ENCODE results near the gene MTUS2. TPM values are rescaled to one million over a fixed set of nuclear protein-coding genes. Genes with fewer than 3 reads are reported as not detected.

MTUS2 gene
- polyA plus RNA-seq, 1 donor from 2014 or later, result 4.4 TPM

GRCh38 chr13:29174093-29174492 is 354.0 kb downstream of the MTUS2 start:
- no peaks in the 10 kb centered on the region for H3K9me3 ChIP-seq (ENCODE audit: low read length)
- no peaks in the 10 kb centered on the region for H3K36me3 ChIP-seq (ENCODE audit: insufficient read depth, low read length)
- H3K27me3 ChIP-seq (ENCODE audit: insufficient read depth, low read depth, low read length), result no peaks in the 10 kb centered on the region
- H3K79me2 ChIP-seq (replicated peaks; ENCODE audit: insufficient read depth, low read length), result no peaks in the 10 kb centered on the region
- H3K4me2 ChIP-seq (ENCODE audit: low read length), result no peak overlapping the region
- no peaks in the 10 kb centered on the region for H4K20me1 ChIP-seq (ENCODE audit: insufficient read depth)
- no peak for TF ChIP-seq SMC3 (conservative IDR thresholded peaks at IDR 0.05; ENCODE audit: poor library complexity)
- no peaks in the 10 kb centered on the region for H3F3A ChIP-seq (ENCODE audit: insufficient read depth, low read length, poor library complexity, severe bottlenecking)
- H3K9ac ChIP-seq (ENCODE audit: low read length), result no peak overlapping the region
- no peaks in the 10 kb centered on the region for H3K9me2 ChIP-seq (ENCODE audit: insufficient read depth, low read length)
- H3K27ac ChIP-seq (ENCODE audit: low read length), result no peak overlapping the region
- no peak overlapping the region for H2AFZ ChIP-seq (ENCODE audit: low read depth, low read length)
- H3K4me3 ChIP-seq (ENCODE audit: low read length), result no peak overlapping the region

- H2AFZ ChIP-seq (ENCODE audit: low read depth, low read length), result no peak overlapping the region
- H3K4me3 ChIP-seq (ENCODE audit: low read length), result no peak overlapping the region
- no peaks in the 10 kb centered on the region for H3K36me3 ChIP-seq (ENCODE audit: insufficient read depth, low read length)
- H3K9ac ChIP-seq (ENCODE audit: low read length), result no peak overlapping the region
- no peaks in the 10 kb centered on the region for H3K79me2 ChIP-seq (replicated peaks; ENCODE audit: insufficient read depth, low read length)
- H4K20me1 ChIP-seq (ENCODE audit: insufficient read depth), result no peaks in the 10 kb centered on the region
- no peaks in the 10 kb centered on the region for H3K27me3 ChIP-seq (ENCODE audit: insufficient read depth, low read depth, low read length)
- H3F3A ChIP-seq (ENCODE audit: insufficient read depth, low read length, poor library complexity, severe bottlenecking), result no peaks in the 10 kb centered on the region
- peak overlapping the region; percentile 30 for H3K27ac ChIP-seq (ENCODE audit: low read length)
- peak; percentile 52 for TF ChIP-seq EP300 (conservative IDR thresholded peaks at IDR 0.05; ENCODE audit: poor library complexity, severe bottlenecking)
- TF ChIP-seq SMC3 (conservative IDR thresholded peaks at IDR 0.05; ENCODE audit: poor library complexity), result no peak
- no peak for TF ChIP-seq CTCF (IDR thresholded peaks at IDR 0.05; ENCODE audit: poor library complexity, severe bottlenecking)
- TF ChIP-seq EZH2 (IDR thresholded peaks at IDR 0.05; ENCODE audit: borderline replicate concordance, insufficient read depth, low read length, poor library complexity, severe bottlenecking), result no peak
- TF ChIP-seq RAD21 (conservative IDR thresholded peaks at IDR 0.05), result no peak
- TF ChIP-seq POLR2AphosphoS5 (IDR thresholded peaks at IDR 0.05), result peak; percentile 90
- TF ChIP-seq MXI1 (conservative IDR thresholded peaks at IDR 0.05; ENCODE audit: poor library complexity, severe bottlenecking), result no peak
- TF ChIP-seq TAF1 (IDR thresholded peaks at IDR 0.05; ENCODE audit: low read depth), result no peak
- no peak for TF ChIP-seq REST (IDR thresholded peaks at IDR 0.05; ENCODE audit: borderline replicate concordance)
- no peaks in the 10 kb centered on the region for H3K9me2 ChIP-seq (ENCODE audit: insufficient read depth, low read length)
- no peak overlapping the region for H3K4me2 ChIP-seq (ENCODE audit: low read length)
- H3K9me3 ChIP-seq (ENCODE audit: low read length), result no peaks in the 10 kb centered on the region
Measured at GRCh38 chr13:29175250-29175873, 355.2 kb downstream of the MTUS2 start.

Data from neural cell (in vitro differentiated cells).